Liver (tissue), 3 donors: Measurements from ENCODE around the gene SLC38A1.

Experiments
- CTCF ChIP-seq: fragments of 150-350 bp; IDR thresholded peaks from 2 replicates; pipeline ENCODE4 v1.5.1; 2017; ENCODE audit warnings: improper control_type of control experiment, low read depth, low read length; ENCODE audit not compliant: missing input control
- EGR1 ChIP-seq, 2 donors: IDR thresholded peaks; 2 replicates each; pipeline ENCODE4 v1.6.1; 2016 to 2018; ENCODE audit warnings: antibody characterized with exemption in 2 of 2, low read depth in 2 of 2
- MAX ChIP-seq: IDR thresholded peaks from 2 replicates; pipeline ENCODE4 v1.6.1; 2016; ENCODE audit warnings: antibody characterized with exemption
- TAF1 ChIP-seq: conservative IDR thresholded peaks from 2 replicates; pipeline ENCODE4 v1.6.1; 2016; ENCODE audit warnings: antibody characterized with exemption, mild to moderate bottlenecking
- YY1 ChIP-seq: IDR thresholded peaks from 2 replicates; pipeline ENCODE4 v1.6.1; 2016; ENCODE audit warnings: antibody characterized with exemption, mild to moderate bottlenecking
- donor health status: healthy.
- donor health status: healthy.

GRCh38 chr12:46165191-46165590 lies 103.7 kb downstream of the SLC38A1 start:
- TF ChIP-seq CTCF, result no peak
- TF ChIP-seq MAX, result no peak
- TF ChIP-seq TAF1, result no peak
- no peak for TF ChIP-seq YY1
- no peak for TF ChIP-seq EGR1 (IDR thresholded peaks at IDR 0.05; ENCODE audit: low read depth in 2 of 2)
